ENCODE results near the gene WRNIP1. TPM values are rescaled to one million over a fixed set of nuclear protein-coding genes. Genes with fewer than 3 reads are reported as not detected.

The WRNIP1 gene
- total RNA-seq, 1 experiment from 2014 or later: 38.1 TPM

DNA sequence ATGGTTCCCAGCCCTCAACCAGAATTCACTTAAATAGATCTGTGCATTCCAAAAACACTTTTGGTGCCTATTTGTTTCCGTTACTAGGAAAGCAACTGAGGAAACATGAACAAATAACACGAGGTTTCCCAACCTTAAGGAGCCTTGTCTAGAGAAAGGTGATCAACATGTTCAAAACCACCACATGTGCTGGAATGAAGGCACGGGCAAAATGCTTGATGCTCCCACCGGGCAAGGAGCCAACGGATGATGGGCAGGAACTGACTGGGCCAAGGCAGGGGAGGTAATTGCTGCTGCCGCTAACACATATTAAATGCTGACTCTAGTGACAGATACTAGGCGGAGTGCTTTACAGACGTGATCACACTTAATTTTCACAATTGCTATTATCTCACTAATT is 17.0 kb upstream of the WRNIP1 start:
- no peaks in the 10 kb centered on the region for H3K36me3 Mint-ChIP-seq (ENCODE audit: insufficient read depth in 1 of 3, low read depth in 3 of 3)

More for the DNA sequence above, 17.0 kb upstream of the WRNIP1 start:
- Histone ChIP-seq H3T11ph (ENCODE audit: low read length) (no peak overlapping the region), H2BK12ac (ENCODE audit: insufficient read length, low read depth, low read length) (no peak overlapping the region), H4K8ac (replicated peaks; ENCODE audit: insufficient read length, low read depth, low read length) (no peak overlapping the region), H2BK5ac (ENCODE audit: insufficient read length, low read length) (no peak overlapping the region), H3K79me2 (ENCODE audit: insufficient read depth, low read length) (no peaks in the 10 kb centered on the region), H2AK5ac (ENCODE audit: insufficient read length, low read length) (no peak overlapping the region), H3K4ac (ENCODE audit: low read depth, low read length) (no peak overlapping the region), H3K4me2 (ENCODE audit: insufficient read depth, insufficient read length, low read length) (no peak overlapping the region), H2BK20ac (ENCODE audit: low read depth, low read length, poor library complexity, severe bottlenecking) (no peak overlapping the region), H3K56ac (ENCODE audit: insufficient read length, low read depth, low read length) (no peak overlapping the region), H3K23ac (ENCODE audit: insufficient read length, low read depth, low read length) (no peak overlapping the region), H3K18ac (ENCODE audit: insufficient read length, low read depth, low read length) (no peak overlapping the region), H3K9me3 (ENCODE audit: control insufficient read depth, low read depth, low read length) (no peaks in the 10 kb centered on the region), H2AFZ (ENCODE audit: low read length) (no peak overlapping the region), H3K27me3 (ENCODE audit: insufficient read depth, low read length) (no peaks in the 10 kb centered on the region), H2BK120ac (ENCODE audit: low read depth, low read length, poor library complexity, severe bottlenecking) (no peak overlapping the region), H3K27ac (ENCODE audit: insufficient read length, low read depth, low read length) (no peak overlapping the region), H4K5ac (ENCODE audit: insufficient read length, low read depth, low read length) (no peak overlapping the region), H3K79me1 (ENCODE audit: insufficient read depth, low read depth, low read length, poor library complexity, severe bottlenecking) (no peaks in the 10 kb centered on the region), H2BK15ac (ENCODE audit: low read depth, low read length) (no peak overlapping the region), H3K14ac (ENCODE audit: insufficient read depth, low read length) (no peak overlapping the region), H4K91ac (ENCODE audit: insufficient read length, low read depth, low read length) (no peak overlapping the region), H3K4me1 (ENCODE audit: insufficient read depth, low read length) (no peaks in the 10 kb centered on the region), H4K20me1 (ENCODE audit: control insufficient read depth, insufficient read depth, insufficient read length) (no peaks in the 10 kb centered on the region), H3K23me2 (ENCODE audit: insufficient read length, low read depth, low read length, poor library complexity, severe bottlenecking) (no peaks in the 10 kb centered on the region), H3K9ac (ENCODE audit: extremely low read depth, insufficient read length, low read length) (no peak overlapping the region)
- Mint-ChIP-seq H3K4me3 (no peak overlapping the region), H3K4me1 (peaks cover 27 to 29% of the 10 kb centered on the region in 2 experiments), H3K9me3 (no peaks in the 10 kb centered on the region), H3K27ac (no peak overlapping the region), H3K27me3 (ENCODE audit: low read depth) (peaks cover 7% of the 10 kb centered on the region)
- TF ChIP-seq, protein P1, sequence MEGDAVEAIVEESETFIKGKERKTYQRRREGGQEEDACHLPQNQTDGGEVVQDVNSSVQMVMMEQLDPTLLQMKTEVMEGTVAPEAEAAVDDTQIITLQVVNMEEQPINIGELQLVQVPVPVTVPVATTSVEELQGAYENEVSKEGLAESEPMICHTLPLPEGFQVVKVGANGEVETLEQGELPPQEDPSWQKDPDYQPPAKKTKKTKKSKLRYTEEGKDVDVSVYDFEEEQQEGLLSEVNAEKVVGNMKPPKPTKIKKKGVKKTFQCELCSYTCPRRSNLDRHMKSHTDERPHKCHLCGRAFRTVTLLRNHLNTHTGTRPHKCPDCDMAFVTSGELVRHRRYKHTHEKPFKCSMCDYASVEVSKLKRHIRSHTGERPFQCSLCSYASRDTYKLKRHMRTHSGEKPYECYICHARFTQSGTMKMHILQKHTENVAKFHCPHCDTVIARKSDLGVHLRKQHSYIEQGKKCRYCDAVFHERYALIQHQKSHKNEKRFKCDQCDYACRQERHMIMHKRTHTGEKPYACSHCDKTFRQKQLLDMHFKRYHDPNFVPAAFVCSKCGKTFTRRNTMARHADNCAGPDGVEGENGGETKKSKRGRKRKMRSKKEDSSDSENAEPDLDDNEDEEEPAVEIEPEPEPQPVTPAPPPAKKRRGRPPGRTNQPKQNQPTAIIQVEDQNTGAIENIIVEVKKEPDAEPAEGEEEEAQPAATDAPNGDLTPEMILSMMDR (conservative IDR thresholded peaks at IDR 0.05): no peak
- WGBS (ENCODE audit: extremely low coverage, insufficient read length, low lambda C conversion rate): no CpG with 5 or more reads among the region's 8 CpGs
- no peak for DNase-seq
